Caco-2 (cell line): ENCODE results near the gene VKORC1L1. TPM values are rescaled to one million over a fixed set of nuclear protein-coding genes. Genes with fewer than 3 reads are reported as not detected.

Experiments used
- BruUV-seq: library from RNA; stranded (reverse); fragments of 400-500 nt; replicated peaks from 2 replicates; lab custom pipeline; 2021; lab: Mats Ljungman, UMichigan
- CTCF ChIA-PET: fragments of 300-600 bp; sonication (Branson Sonifier 250); formaldehyde crosslinking; loops from one replicate; lab custom pipeline; 2022; ENCODE audit warnings: antibody characterized with exemption; lab: Charles Lee
- POLR2A ChIA-PET: fragments of 300-600 bp; sonication (Branson Sonifier 250); formaldehyde crosslinking; loops from one replicate; lab custom pipeline; 2022; ENCODE audit warnings: antibody characterized with exemption; lab: Charles Lee
- DNase-seq, 2 experiments: peaks; one replicate each; pipeline versions ENCODE4 v3.0.0 to v3.0.0-alpha.2; 2020 to 2022
- H3K27me3 ChIP-seq: replicated peaks from 2 replicates; pipeline ENCODE4 v1.6.0; 2011; ENCODE audit warnings: low read length; ENCODE audit not compliant: control insufficient read depth, insufficient read depth
- H3K36me3 ChIP-seq: 2 replicates; pipeline ENCODE4 v1.5.1; 2011; ENCODE audit warnings: low read length; ENCODE audit not compliant: control insufficient read depth, insufficient read depth
- H3K4me1 ChIP-seq: fragments of 250-450 bp; sonication (Bioruptor Pico); 2 replicates; pipeline ENCODE4 v1.5.1; 2020; ENCODE audit warnings: mild to moderate bottlenecking
- H3K4me3 ChIP-seq: 2 replicates; pipeline ENCODE4 v1.5.1; 2011; ENCODE audit warnings: low read depth, mild to moderate bottlenecking, control low read depth, low read length
- H3K9me3 ChIP-seq: fragments of 250-450 bp; sonication (Bioruptor Pico); 2 replicates; pipeline ENCODE4 v1.5.1; 2020; ENCODE audit warnings: mild to moderate bottlenecking, moderate library complexity
- H3K27ac Mint-ChIP-seq: one replicate; pipeline ENCODE4 v1.8.0; 2022; ENCODE audit warnings: mixed read lengths; ENCODE audit not compliant: unreplicated experiment
- H3K27me3 Mint-ChIP-seq: one replicate; pipeline ENCODE4 v1.8.0; 2022; ENCODE audit warnings: mixed read lengths; ENCODE audit not compliant: insufficient read depth, unreplicated experiment
- H3K36me3 Mint-ChIP-seq: one replicate; pipeline ENCODE4 v1.8.0; 2022; ENCODE audit warnings: mild to moderate bottlenecking, mixed read lengths; ENCODE audit not compliant: insufficient read depth, unreplicated experiment
- H3K4me1 Mint-ChIP-seq: one replicate; pipeline ENCODE4 v1.8.0; 2022; ENCODE audit warnings: low read depth, mixed read lengths; ENCODE audit not compliant: unreplicated experiment
- H3K4me3 Mint-ChIP-seq: one replicate; pipeline ENCODE4 v1.8.0; 2022; ENCODE audit warnings: mild to moderate bottlenecking, moderate library complexity, mixed read lengths; ENCODE audit not compliant: unreplicated experiment
- H3K9me3 Mint-ChIP-seq: one replicate; pipeline ENCODE4 v1.8.0; 2022; ENCODE audit warnings: mixed read lengths; ENCODE audit not compliant: unreplicated experiment
- CTCF ChIP-seq, 2 experiments: fragments of 200-600 bp in 1 of 2; IDR thresholded peaks; 1 replicate in 1 of 2; 2 replicates in 1 of 2; pipeline versions ENCODE4 v1.5.1 to v1.8.0; 2011 to 2022; ENCODE audit warnings: antibody characterized with exemption in 1 of 2, control low read depth in 1 of 2, inconsistent platforms in 1 of 2, low read depth in 1 of 2, low read length in 1 of 2, mild to moderate bottlenecking in 1 of 2, moderate library complexity in 1 of 2; ENCODE audit not compliant: insufficient read depth in 1 of 2, severe bottlenecking in 1 of 2, unreplicated experiment in 1 of 2
- intact Hi-C: fragments of 100-400 bp; cut with micrococcal nuclease; formaldehyde crosslinking; loops from one replicate; pipeline ENCODE4 v1.10.0; 2022; ENCODE audit not compliant: unreplicated experiment
- total RNA-seq: library from RNA; stranded (reverse); gene quantifications from 2 replicates; pipeline ENCODE4 v1.2.3, GENCODE V29; 2022

The VKORC1L1 gene
- total RNA-seq, 1 experiment from 2014 or later = 35.2 TPM

- no peak for TF ChIP-seq CTCF (IDR thresholded peaks at IDR 0.05; ENCODE audit: insufficient read depth in 1 of 2, low read depth in 1 of 2, low read length in 1 of 2, severe bottlenecking in 1 of 2, unreplicated experiment in 1 of 2)
- Mint-ChIP-seq H3K36me3 (peaks cover 85% of the 10 kb centered on the region), H3K27me3 (no peaks in the 10 kb centered on the region), H3K4me3 (no peak overlapping the region), H3K27ac (no peak overlapping the region), H3K4me1 (no peaks in the 10 kb centered on the region), H3K9me3 (no peaks in the 10 kb centered on the region)
- CTCF ChIA-PET = no interaction called here
- POLR2A ChIA-PET = no interaction called here
- Histone ChIP-seq H3K4me3 (no peak overlapping the region), H3K4me1 (no peaks in the 10 kb centered on the region), H3K9me3 (no peaks in the 10 kb centered on the region), H3K27me3 (no peaks in the 10 kb centered on the region), H3K36me3 (peaks cover 2% of the 10 kb centered on the region)
- no peak for DNase-seq
- BruUV-seq = no TSS peak
- intact Hi-C loops = no loop called here
Measured at GRCh38 chr7:65971021-65971420, 98.1 kb downstream of the VKORC1L1 start.

- CTCF ChIA-PET = no interaction called here
- no TSS peak for BruUV-seq
- Histone ChIP-seq H3K36me3 (no peaks in the 10 kb centered on the region), H3K27me3 (no peaks in the 10 kb centered on the region), H3K4me1 (no peaks in the 10 kb centered on the region), H3K4me3 (no peak overlapping the region), H3K9me3 (no peaks in the 10 kb centered on the region)
- Mint-ChIP-seq H3K4me1 (no peaks in the 10 kb centered on the region), H3K9me3 (no peaks in the 10 kb centered on the region), H3K27ac (no peak overlapping the region), H3K4me3 (no peak overlapping the region), H3K36me3 (peaks cover 71% of the 10 kb centered on the region), H3K27me3 (no peaks in the 10 kb centered on the region)
- intact Hi-C loops = no loop called here
- no peak for DNase-seq
- POLR2A ChIA-PET = no interaction called here
- TF ChIP-seq CTCF (IDR thresholded peaks at IDR 0.05; ENCODE audit: insufficient read depth in 1 of 2, low read depth in 1 of 2, low read length in 1 of 2, severe bottlenecking in 1 of 2, unreplicated experiment in 1 of 2) = no peak
Measured at GRCh38 chr7:65972976-65973375, 100.1 kb downstream of the VKORC1L1 start.

- Histone ChIP-seq H3K27me3 (no peaks in the 10 kb centered on the region), H3K4me3 (no peak overlapping the region), H3K9me3 (no peaks in the 10 kb centered on the region), H3K4me1 (no peaks in the 10 kb centered on the region), H3K36me3 (no peaks in the 10 kb centered on the region)
- ChIA-PET POLR2A (interaction anchor here (0.5 kb wide), 1 partner anchor 22 kb away, joined by 4 read pairs; no protein-coding TSS in a partner anchor), CTCF (no interaction called here)
- no peak overlapping the region for H3K4me3 Mint-ChIP-seq
- no peak overlapping the region for H3K27ac Mint-ChIP-seq
- TF ChIP-seq CTCF (IDR thresholded peaks at IDR 0.05; ENCODE audit: insufficient read depth in 1 of 2, low read depth in 1 of 2, low read length in 1 of 2, severe bottlenecking in 1 of 2, unreplicated experiment in 1 of 2) = no peak
- H3K9me3 Mint-ChIP-seq = no peaks in the 10 kb centered on the region
- no peak for DNase-seq
- H3K27me3 Mint-ChIP-seq = no peaks in the 10 kb centered on the region
- H3K36me3 Mint-ChIP-seq = peaks cover 67% of the 10 kb centered on the region
- BruUV-seq = no TSS peak
- no peaks in the 10 kb centered on the region for H3K4me1 Mint-ChIP-seq
- intact Hi-C loops = no loop called here
Measured at GRCh38 chr7:65974191-65974801, 101.4 kb downstream of the VKORC1L1 start.
